Tibial nerve (tissue), 4 donors: ENCODE measurements around the gene USP9X.

Experiments
- CTCF ChIP-seq, 5 experiments: fragments of 200-600 bp in 3 of 5; fragments of 450-650 bp in 2 of 5; sonication (generic) in 3 of 5; IDR thresholded peaks; one replicate each; pipeline ENCODE4 v1.5.1; 2016 to 2019; ENCODE audit warnings: antibody characterized with exemption in 5 of 5, mild to moderate bottlenecking in 3 of 5, moderate library complexity in 2 of 5
- EP300 ChIP-seq, 2 donors: sonication (generic); formaldehyde crosslinking; IDR thresholded peaks; one replicate each; pipeline ENCODE4 v1.6.1; 2017; ENCODE audit warnings: antibody characterized with exemption in 2 of 2, mild to moderate bottlenecking in 1 of 2
- POLR2A ChIP-seq, 2 donors: fragments of 450-650 bp; IDR thresholded peaks; one replicate each; pipeline ENCODE4 v1.6.1; 2017; ENCODE audit warnings: antibody characterized with exemption in 2 of 2, mild to moderate bottlenecking in 2 of 2, moderate library complexity in 2 of 2

GRCh38 chrX:41153957-41154356 is 68.7 kb downstream of the USP9X start:
- TF ChIP-seq POLR2A (IDR thresholded peaks at IDR 0.05) (no peak), CTCF (IDR thresholded peaks at IDR 0.05) (no peak), EP300 (IDR thresholded peaks at IDR 0.05) (no peak)
